Measurements from ENCODE around the gene MYO7B.

- TF ChIP-seq CTCF (IDR thresholded peaks at IDR 0.05): no peak
- TF ChIP-seq POLR2A (IDR thresholded peaks at IDR 0.05): no peak
These were observed 89.5 kb downstream of the MYO7B start for GRCh38 chr2:127624756-127625571.

Data from thyroid gland (tissue), 4 donors.